ENCODE data around the gene PRPS2.

Gene PRPS2

GRCh38 chrX:12817528-12817927 lies 26.3 kb downstream of the PRPS2 start:
- no peak for DNase-seq

- no peak for DNase-seq
These were observed 28.0 kb downstream of the PRPS2 start for GRCh38 chrX:12819222-12819621.

GRCh38 chrX:12820737-12821136 lies 29.5 kb downstream of the PRPS2 start:
- no peak for DNase-seq

GRCh38 chrX:12824944-12825343 lies 33.7 kb downstream of the PRPS2 start:
- DNase-seq: peak in 2 of 4 experiments; percentile 6 to 14

GRCh38 chrX:12825801-12826200 lies 34.6 kb downstream of the PRPS2 start:
- no peak for DNase-seq

- DNase-seq: no peak
These were observed 52.0 kb downstream of the PRPS2 start for GRCh38 chrX:12843061-12843667.

GRCh38 chrX:12843668-12844279 lies 52.6 kb downstream of the PRPS2 start:
- no peak for DNase-seq

- DNase-seq: no peak
These were observed 53.1 kb downstream of the PRPS2 start for GRCh38 chrX:12844319-12844718.

- DNase-seq: peak in 3 of 4 experiments; percentile 50 to 73 (median 69)
These were observed 74.1 kb downstream of the PRPS2 start for GRCh38 chrX:12865359-12865758.

GRCh38 chrX:12866451-12867377 lies 75.5 kb downstream of the PRPS2 start, which contains the start of gene TLR7:
Gene TLR7 (plus strand): TSS chrX:12867072. CDS start chrX:12867579, 507 bp downstream.
- DNase-seq: peak in 3 of 4 experiments; percentile 23 to 38 (median 28)

GRCh38 chrX:12867685-12868084 lies 76.5 kb downstream of the PRPS2 start:
- DNase-seq: peak in 3 of 4 experiments; percentile 5 to 34 (median 21)

- no peak for DNase-seq
These were observed 77.5 kb downstream of the PRPS2 start for GRCh38 chrX:12868747-12869146.

- DNase-seq: peak in 3 of 4 experiments; percentile 2 to 34 (median 21)
These were observed 80.0 kb downstream of the PRPS2 start for GRCh38 chrX:12871257-12871656.

GRCh38 chrX:12872741-12873140 lies 81.5 kb downstream of the PRPS2 start:
- no peak for DNase-seq

Data from suppressor macrophage (primary cell).